ENCODE results near the gene PAN3.
"Not testable (repeated sequence)": the region's sequence is repeated elsewhere in the genome, so short reads cannot be mapped to it uniquely, and the experiment has no call there.

The PAN3 gene, protein sequence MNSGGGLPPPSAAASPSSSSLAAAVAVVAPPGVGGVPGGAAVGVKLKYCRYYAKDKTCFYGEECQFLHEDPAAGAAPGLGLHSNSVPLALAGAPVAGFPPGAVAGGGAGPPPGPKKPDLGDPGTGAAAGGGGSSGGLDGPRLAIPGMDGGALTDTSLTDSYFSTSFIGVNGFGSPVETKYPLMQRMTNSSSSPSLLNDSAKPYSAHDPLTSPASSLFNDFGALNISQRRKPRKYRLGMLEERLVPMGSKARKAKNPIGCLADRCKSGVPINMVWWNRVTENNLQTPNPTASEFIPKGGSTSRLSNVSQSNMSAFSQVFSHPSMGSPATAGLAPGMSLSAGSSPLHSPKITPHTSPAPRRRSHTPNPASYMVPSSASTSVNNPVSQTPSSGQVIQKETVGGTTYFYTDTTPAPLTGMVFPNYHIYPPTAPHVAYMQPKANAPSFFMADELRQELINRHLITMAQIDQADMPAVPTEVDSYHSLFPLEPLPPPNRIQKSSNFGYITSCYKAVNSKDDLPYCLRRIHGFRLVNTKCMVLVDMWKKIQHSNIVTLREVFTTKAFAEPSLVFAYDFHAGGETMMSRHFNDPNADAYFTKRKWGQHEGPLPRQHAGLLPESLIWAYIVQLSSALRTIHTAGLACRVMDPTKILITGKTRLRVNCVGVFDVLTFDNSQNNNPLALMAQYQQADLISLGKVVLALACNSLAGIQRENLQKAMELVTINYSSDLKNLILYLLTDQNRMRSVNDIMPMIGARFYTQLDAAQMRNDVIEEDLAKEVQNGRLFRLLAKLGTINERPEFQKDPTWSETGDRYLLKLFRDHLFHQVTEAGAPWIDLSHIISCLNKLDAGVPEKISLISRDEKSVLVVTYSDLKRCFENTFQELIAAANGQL

DNA sequence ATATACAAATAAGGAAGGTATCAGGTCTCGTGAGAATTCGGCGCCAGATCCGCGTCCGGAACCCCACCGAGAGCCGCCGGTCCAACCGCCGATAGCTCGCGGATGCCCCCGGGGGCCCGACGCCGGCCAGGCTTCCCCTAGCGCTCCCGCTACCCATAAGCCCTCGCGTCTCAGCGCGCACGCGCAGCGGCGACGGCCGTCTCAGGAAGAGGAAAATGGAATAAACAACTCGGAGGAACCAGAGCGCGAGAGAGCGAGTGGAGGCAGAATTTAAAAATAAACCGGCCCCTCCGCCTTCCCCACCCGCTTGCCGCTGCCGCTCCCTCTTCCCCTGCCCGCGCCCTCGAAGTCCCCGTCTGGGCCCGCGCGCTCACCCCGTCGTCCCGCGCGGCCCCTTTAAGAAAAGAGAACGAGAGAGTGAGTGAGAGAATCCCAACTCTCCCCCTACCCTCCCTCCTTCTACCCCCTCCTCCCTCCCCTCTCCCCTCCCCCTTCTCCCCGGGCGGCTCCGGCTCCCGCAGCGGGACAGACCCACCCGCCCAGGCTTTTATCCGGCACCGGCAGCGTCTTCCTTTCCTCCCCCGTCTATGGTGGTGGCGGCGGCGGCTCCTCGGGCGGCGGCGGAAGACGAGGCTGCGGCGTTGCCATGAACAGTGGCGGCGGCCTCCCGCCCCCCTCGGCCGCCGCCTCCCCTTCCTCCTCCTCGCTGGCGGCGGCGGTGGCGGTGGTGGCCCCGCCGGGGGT lies at the start of gene PAN3:
PAN3 (plus strand) TSS at position 534 of the 744 bp plus-strand sequence; CDS start at position 647, 113 bp downstream.
- DNase-seq: peak; percentile 90

DNA sequence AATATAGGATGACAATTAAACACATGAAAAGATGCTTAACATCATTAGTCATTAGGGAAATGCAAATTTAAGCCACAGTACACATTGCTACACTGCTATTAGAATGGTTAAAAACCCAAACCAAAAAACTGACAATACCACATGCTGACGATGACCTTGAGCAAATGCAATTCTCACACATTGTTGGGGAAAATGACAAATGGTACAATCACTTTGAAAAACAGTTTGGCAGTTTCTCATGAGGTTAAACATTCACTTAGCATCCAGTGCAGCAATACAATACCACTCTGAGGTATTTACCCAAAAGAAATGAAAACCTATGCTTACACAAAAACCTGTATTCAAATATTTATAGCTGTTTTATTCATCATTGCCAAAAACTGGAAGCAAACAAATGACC lies 49.3 kb upstream of the PAN3 start:
- DNase-seq: no peak

DNA sequence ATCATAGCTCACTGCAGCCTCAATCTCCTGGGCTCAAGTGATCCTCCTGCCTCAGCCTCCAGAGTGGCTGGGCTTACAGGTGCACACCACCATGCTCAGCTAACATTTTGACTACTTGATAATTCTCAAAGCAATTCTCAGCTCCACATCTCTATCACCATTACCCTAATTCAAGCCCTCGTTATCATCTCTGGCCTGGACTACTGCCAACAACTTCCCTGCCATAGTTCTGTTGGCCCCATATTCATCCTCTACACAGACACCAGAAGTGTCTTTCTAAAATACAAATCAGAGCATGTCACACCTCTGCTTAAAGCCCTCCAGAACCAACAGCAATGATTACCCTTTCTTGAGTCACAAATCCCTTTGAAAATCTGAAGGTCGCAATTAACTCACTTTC lies 45.9 kb upstream of the PAN3 start:
- DNase-seq: no peak

DNA sequence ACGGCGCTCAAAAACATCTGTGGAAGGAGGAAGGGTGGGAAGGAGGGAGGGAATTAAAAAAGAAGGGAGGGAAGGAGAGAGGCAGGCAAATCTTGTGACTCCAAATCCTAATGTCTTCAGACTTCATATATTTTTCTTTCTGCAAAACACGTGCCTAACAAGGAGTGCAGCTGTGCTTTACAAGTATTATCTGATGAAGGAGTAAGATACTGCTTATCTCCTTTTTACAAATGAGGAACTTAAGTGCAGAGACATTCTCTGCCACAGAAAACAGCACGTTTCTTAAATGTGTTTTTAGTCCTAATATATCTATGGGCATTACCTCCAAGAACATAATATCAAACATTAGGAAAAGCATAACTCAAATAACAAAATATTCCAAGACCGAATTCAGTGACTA lies 44.5 kb upstream of the PAN3 start:
- DNase-seq: no peak

DNA sequence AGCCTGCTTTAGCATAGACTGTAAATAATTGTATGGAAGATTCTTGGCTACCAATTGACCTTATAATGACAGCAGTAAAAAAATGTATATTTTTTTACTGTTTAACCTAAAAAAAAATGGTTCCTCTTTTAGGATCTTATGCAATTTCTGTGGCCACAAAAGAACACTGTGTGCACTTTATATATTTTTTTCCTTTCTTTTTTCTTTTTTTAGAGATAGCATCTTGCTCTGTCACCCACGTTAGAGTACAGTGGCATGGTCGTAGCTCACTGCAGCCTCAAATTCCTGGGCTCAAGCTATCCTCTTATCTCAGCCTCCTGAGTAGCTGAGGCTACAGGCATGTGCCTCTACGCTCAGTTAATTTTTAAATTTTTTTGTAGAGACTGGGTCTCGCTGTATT lies 44.0 kb upstream of the PAN3 start:
- DNase-seq: no peak

DNA sequence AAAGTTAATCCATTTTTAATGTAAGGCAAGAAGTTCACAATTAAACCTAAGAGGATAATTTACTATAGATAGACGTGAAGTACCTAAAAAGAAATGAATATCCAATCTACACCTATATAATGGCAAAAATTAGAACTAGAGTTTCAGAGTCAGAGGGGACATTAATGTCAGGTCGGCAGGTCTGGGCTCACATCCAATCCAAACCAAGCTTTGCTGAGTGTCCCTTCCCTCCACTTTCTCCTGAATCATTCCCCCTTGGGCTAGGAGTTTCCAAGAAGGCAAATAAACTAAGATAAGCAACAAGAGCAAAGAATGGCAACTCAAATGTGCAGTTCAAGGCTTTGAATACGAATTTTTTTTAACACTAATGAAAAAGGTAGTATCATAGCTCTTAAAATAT lies 40.8 kb upstream of the PAN3 start:
- DNase-seq: no peak

DNA sequence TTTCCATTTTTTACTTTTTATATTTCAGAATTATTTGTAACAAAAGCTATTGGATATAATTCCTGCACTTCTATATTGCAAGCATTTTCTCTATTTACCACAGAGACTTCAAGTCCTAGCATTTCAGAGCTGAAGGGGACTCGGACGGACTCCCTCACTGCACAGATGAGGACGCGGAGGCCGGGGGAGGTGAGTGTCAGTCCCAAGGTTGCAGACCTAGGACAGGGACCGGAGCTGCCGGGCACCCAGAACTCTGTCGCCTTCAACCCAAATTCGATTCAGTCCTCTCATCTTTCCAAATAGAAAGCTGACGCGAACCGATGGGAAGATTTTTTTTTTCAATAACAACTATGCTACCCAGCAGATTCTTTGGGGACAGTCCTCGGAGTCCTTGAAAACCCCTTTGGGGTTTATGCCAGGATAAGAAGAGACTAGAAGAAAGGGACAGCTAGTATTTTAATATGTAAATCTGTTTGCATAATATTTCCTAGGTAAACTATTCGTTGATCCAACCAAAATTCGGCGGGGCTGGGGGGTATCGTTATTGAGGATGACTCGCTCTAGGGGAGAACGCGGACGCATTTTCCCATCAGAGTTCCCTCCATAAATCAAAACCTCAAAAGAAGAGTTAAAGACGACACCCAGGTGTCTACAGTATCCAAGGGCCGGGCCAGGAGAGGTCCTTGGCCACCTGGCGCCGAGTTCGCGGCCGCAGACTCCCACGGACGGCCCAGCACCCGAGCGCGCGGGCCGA lies 38.8 kb upstream of the PAN3 start:
- no peak for DNase-seq

DNA sequence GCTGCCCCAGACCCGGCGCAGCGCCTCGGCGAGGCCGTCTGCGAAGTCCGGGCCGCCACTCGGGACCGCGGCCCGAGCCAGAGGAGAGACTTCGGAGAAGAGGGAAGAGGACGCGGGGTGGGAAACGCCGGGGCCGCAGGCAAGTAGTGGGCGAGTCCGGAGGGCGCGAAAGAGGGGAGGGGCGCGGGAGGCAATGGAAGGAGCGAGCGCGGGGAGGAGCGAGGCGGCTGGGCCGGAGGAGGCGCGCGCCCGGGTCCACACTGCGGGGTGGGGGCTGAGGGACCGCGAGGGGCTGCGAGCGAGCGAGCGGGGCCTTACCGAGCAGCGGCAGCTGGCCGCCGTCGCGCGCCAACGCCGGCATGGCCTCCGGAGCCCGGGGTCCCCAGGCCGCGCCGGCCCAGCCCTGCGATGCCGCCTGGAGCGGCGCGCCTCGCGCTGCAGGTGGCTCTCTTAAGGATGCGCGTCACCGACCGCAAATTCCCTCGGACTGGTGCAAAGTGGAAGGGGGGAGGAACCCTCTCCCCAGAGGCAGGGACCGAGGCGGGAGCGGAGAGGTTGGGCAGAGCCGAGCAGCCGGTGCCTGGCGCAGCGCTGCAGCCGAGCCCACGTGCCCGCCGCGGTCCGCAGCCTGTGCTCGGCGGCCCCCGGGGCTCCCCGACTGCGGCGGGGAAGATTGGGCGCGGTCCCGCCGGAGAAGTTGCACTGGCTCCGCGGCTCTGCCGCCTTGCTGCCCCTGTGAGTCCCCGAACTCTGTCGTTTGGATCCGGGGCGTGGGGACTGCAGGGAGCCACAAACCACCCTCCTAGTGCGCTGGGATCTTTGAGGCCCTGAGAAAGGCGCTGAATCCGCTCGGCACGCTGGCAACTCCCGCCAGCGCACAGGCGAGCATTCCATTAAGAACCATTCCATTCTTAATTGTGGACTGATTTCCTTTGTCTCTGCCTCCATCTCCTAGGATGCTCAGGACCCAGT lies 37.9 kb upstream of the PAN3 start, which contains the start of gene FLT3:
FLT3 (minus strand) TSS at position 427 of the 972 bp plus-strand sequence; CDS start at position 361, 66 bp downstream.
- DNase-seq: peak; percentile 33

DNA sequence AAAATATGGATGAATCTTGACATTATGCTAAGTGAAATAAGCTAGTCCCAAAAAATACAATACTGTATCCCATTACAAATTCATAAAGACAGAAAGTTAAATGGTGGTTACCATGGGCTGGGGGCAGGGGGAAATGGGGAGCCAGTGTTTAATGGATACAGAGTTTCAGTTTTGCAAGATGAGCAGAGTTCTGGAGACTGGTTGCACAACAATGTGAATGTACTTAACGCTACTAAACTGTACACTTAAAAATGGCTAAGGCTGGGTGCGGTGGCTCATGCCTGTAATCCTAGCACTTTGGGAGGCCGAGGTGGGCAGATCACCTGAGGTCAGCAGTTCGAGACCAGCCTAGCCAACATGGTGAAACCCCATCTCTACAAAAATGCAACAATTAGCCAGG lies 36.5 kb upstream of the PAN3 start:
- DNase-seq: not testable (repeated sequence)

DNA sequence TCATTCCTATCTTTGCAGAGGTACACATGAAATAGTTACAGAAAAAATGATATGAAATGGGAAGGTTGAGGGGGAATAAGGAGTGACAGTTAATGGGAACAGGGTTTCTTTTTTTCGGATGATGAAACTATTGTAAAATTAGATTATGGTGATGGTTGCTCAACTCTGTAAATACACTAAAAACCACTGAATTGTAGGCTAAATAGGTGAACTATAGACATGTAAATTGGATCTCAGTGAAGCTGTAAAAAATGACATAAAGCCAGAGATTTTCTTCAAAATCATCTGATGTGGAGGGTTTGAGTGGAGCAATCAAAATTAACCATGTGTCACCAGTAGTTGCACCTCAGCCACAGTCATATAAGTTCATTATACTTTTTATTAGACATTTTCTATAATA lies 31.4 kb upstream of the PAN3 start:
- DNase-seq: no peak

DNA sequence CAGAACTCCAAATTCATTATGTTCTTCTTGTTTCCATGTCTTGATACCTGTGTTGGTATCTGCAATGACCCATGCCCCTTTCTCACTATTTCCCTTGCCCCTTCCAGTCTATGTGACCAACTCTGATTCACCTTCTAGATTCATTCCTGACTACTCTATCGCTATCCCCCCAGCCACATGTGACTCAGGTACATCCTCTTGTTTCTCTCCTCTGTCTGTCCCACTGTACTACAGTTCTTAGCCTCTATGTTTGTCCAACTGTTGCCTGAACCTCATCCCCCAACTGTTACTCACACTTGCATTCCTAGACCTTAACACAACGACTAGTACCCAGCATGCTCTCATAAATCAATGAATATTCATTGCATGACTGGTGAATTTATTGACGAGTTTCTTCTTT lies 27.9 kb upstream of the PAN3 start:
- no peak for DNase-seq

DNA sequence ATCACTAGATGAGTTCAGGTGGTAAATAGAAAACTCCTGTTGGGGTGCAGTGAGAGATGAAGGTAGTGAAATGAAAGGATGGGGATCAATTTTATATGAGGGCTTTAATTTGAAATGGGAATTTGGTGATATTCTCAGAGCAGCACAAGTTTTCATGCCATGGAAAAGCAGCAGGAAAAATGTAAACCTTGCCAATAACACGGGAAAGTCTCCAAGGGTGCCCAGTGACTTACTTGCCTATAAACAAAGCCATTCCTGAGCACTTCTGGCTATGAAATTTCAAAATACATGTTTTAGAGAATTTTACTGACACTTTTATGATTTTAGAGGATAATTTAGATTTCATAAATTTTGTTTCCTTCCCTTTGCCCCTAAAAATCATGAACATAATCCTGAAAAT lies 21.6 kb upstream of the PAN3 start:
- no peak for DNase-seq

DNA sequence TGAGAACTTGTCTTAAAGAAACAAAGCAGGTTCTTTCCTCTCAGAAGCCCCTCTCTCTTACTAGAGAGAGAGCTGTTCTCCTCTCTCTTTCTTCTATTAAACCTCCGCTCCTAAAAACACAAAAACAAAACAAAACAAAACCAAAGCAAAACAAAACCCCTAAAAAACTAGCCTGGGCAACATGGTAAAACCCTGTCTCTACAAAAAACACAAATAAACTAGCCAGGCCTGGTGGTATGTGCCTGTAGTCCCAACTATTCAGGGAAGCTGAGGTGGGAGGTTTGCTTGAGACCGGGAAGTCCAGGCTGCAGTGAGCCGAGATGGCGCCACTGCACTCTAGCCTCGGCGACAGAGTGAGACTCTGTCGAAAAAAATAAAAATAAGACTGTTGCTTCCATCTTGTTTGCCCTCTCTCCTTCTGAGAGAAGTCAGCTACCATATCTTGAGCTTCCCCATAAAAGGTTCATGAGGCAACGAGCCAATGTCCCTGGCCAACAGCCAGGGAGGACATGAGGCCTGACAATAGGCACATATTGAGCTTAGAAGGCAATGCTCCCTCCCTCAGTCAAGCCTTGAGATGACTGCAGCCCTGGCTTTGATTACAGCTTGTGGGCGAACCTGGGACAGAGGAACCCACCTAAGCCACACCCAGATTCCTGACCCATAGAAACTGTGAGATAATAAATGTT lies 20.5 kb upstream of the PAN3 start:
- peak; percentile 9 for DNase-seq

DNA sequence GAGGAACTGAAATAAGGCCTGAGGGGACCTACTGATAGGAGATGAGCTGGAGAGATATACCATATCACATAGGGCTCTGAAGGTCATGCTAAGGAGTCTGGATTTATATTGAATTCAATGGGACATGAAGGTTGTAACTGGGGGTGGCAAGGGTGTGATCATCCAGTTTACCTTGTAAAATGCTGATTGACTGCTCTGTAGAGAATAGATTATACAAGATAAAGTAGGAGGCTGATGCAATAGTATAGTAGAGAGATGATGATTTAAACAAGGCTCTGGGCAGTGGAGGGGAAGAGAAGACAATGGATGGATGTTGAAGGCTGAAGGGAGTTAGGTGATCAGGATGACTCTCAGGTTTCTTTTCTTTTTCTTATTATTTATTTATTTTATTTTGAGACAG lies 18.0 kb upstream of the PAN3 start:
- no peak for DNase-seq

DNA sequence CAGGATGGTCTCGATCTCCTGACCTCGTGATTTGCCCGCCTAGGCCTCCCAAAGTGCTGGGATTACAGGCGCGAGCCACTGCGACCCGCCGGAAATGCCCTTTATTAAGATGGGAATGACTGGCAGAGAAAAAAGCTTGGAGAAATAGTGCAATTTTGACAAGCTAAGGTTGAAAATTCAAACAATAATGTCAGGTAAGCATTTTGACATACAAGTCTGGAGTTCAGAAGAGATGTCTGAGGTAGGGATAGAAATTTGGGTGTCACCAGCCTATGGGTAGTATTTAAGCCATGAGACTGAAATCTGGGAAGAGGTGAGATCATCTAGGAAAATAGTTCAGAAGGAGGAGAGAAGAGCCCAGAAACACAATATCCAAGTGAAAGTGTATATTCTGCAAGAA lies 17.1 kb upstream of the PAN3 start:
- DNase-seq: no peak

DNA sequence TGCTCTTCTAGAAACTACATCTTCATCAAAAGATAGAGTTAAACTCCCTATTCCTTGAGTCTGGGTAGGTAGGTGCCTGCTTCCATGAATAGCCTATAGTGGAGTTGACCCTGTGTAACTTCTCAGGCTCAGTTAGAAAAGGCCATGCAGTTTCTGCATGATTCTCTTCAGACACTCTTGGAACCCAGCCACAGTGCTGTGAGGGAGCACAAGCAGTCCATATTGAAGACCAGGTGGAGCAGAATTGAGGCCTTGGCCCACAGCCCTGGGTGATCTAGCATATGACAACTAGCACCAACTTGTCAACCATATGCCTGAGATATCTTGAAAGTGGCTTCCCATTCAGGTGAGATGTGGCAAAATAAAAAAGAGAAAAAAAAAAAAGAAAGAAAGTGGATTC lies 10.3 kb upstream of the PAN3 start:
- DNase-seq: no peak

DNA sequence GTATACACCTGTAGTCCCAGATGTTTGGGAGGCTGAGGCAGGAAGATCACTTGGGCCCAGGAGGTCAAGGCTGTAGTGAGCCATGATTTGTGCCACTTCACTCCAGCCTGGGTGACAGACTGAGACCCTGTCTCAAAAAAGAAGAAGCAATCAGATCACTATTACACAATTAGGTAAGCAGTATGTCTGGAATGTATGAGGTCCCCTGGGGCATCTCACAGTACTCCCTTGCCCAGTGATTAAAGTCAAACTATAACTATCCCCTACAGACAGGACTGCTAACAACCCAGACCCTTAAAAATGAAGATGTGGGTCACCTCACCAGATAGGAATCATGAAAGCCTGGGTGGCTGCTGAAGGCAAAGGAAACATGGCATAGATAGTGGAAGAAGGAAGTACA lies 9.4 kb upstream of the PAN3 start:
- DNase-seq: no peak

DNA sequence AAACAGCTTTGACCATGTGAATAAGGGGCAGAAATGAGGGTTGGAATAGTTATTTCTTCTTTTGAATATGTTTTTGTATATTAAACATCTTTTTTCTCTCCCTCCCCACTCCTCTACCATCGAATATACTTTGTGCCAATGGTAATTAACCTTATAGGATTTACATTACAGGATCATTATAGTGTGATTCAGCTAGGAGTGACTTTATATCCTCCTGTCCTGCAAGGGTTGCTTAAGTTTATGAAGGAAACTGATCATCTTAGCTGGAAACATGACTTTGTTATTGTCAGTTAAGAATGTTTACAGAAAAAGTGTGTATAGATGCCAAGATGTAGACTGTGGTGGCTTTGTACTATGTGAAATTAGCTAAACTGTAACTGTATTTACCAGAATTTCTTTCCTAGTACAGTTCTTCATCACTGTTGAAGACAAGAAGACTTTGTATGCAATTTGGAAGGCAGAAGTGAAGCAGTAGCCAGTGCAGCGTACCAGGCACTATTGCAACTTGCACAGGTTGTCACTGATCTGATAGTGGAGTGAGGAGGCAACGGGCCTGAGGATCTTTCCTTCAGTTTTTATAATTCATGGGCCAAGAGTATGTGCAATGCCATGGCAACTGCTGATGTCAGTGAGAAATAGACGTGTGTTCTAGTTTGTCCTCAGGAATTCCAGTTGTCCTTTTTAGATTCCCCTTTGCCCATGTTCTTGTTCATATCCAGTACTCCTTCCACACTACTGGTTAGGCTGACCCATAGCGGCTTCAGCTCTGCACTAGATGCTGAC lies 8.2 kb upstream of the PAN3 start:
- no peak for DNase-seq

DNA sequence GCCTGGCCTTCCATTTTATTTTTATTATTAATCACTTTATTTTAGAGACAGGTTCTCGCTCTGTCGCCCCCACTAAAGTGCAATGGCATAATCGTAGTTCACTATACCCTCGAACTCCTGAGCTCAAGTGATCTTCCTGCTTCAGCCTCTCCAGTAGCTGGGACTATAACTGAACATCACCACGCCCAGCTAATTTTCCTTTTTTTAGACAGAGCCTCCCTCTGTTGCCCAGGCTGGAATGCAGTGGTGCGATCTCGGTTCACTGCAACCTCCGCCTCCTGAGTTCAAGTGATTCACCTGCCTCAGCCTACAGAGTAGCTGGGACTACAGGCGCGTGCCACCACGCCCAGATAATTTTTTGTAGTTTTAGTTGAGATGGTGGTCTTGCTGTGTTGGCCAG lies 6.7 kb upstream of the PAN3 start:
- DNase-seq: no peak

DNA sequence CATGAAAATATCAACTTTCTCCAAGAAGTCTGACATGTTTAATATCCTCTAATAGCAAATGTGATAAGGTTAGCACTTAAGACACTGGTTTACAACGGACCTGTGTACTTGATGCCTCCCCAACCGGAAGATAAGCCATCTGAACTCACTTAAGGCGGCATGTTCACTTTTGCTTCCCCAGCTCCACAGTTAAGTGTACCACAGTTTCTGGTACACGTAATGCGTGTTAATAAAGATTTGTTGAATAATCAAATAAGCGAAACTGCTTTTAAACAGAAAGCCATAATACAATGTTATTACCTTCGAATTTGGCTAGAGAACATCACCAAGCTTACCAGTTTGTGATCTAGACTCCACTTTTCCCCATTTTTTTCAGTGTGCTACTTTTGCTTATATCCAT lies 1.4 kb upstream of the PAN3 start:
- DNase-seq: peak; percentile 9

Measured in fibroblast of skin of right quadriceps (primary cell).